Activated CD4-positive, CD25-positive, alpha-beta regulatory T cell treated with anti-CD3 and anti-CD28 coated beads, Interleukin-2, amount 50 U/mL, for 24 hours (primary cell): ENCODE measurements around the gene ETV1.
"Not testable (repeated sequence)": the region's sequence is repeated elsewhere in the genome, so short reads cannot be mapped to it uniquely, and the experiment has no call there.

Source experiments
- ATAC-seq, 2 donors: fragments of 150-1000 bp; cut with Tn5 transposase; one replicate each; pipeline ENCODE4 v1.10.0; 2021; ENCODE audit warnings: mild to moderate bottlenecking in 1 of 2, moderate library complexity in 1 of 2

Gene ETV1

DNA sequence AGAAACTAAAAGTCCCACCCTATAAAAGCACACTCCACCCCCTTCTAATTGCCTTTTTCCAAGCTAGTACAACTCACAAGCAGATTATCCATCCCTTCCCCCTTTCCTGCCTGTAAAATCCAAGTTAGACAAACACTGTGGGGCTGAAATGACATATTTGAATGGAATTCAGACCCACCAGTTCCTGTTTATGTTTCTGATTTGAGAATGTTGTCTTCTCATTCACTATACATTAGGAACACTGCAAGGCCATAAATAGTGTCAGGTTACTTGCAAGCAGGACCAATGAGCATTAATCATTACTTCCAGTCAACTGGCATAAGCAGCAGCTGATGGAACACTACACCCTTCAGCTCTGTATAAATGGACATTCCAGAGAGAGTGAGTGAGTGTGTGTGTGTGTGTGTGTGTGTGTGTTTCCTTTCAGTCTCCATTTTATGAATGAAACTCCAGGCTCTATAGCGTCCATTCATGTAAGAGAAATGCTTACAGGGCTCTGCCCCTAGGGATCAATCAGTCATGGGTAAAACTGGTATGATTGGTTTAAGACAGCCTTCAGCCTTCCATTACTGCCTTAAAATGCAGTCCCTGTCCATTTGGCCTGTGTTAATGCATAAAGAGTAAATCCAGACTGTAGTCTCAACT is 69.3 kb downstream of the ETV1 start:
- no peak for ATAC-seq

DNA sequence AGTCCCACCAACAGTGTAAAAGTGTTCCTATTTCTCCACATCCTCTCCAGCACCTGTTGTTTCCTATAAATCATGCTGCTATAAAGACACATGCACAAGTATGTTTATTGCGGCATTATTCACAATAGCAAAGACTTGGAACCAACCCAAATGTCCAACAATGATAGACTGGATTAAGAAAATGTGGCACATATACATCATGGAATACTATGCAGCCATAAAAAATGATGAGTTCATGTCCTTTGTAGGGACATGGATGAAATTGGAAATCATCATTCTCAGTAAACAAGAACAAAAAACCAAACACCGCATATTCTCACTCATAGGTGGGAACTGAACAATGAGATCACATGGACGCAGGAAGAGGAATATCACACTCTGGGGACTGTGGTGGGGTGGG is 71.1 kb downstream of the ETV1 start:
- ATAC-seq, result not testable (repeated sequence)

DNA sequence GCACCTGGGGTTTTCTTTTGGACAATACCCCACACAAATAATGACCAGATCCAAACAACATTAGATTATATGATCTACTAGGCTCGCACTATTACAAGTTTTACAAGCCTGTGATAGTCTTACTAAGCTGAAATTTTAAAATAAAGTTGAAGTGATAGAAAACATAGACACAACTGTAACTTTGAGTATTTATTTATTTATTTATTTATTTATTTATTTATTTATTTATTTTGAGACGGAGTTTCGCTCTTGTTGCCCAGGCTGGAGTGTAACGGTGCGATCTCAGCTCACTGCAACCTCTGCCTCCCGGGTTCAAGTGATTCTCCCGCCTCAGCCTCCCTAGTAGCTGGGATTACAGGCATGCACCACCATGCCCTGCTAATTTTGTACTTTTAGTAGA is 72.4 kb downstream of the ETV1 start:
- not testable (repeated sequence) for ATAC-seq

DNA sequence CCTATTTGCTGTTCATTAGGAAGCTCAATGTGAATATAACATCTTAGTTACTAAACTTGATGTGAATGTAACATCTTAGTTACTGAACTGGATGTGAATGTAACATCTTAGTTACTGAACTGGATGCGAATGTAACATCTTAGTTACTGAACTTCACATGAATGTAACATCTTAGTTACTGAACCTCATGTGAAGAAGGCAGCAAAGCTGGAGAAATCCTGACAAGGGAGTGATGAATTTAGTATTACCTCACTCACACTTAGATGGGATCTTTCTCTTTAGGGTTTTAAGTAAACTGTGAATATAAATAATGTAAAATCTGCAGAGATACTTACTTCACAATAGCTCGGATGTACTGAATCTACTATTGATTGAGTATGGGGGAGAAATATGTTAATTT is 73.6 kb downstream of the ETV1 start:
- ATAC-seq, result no peak

DNA sequence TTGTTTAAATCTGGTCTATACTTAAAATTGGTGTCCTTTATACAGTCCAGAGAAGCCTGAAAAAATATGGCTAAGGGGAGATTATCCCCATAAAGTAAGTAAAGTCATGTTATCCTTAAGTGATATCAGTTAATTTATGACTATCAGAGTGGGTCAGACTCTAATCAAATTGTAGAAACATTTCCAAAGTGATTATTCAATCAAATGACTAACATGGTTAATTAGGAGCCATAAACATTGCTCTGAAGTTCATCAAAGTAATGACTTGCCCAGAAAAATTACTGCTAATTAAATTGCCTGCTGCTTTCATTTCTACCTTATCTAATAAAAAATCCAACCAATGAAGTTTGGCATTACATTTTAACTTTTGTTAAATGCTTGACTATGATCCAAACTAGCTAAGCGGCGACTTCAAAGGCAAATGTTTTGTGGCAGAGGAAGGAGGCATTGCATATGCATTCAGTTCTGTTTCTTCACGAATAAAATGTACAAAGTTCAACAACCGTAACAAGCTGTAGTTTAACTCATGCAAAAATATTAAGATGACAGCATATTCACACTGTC is 76.7 kb downstream of the ETV1 start:
- ATAC-seq, result no peak

DNA sequence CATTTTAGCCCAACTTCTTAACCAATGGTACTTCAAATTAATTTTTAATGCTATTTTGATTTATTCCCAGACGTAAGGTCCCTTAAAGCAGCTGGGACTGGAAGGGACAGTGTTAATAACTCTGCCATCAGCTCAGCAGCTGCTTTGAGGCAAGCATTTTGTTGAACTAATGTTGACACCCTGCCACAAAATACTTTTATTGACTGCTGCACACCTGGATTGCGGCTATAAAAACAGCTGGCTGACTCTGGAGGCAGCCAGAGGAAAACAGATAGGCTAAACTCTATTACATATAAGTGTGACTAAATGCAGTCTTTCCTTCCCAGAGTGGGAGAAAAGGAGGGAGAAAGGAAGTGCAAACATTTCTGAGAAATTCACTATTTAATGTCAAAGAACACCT is 77.6 kb downstream of the ETV1 start:
- no peak for ATAC-seq

DNA sequence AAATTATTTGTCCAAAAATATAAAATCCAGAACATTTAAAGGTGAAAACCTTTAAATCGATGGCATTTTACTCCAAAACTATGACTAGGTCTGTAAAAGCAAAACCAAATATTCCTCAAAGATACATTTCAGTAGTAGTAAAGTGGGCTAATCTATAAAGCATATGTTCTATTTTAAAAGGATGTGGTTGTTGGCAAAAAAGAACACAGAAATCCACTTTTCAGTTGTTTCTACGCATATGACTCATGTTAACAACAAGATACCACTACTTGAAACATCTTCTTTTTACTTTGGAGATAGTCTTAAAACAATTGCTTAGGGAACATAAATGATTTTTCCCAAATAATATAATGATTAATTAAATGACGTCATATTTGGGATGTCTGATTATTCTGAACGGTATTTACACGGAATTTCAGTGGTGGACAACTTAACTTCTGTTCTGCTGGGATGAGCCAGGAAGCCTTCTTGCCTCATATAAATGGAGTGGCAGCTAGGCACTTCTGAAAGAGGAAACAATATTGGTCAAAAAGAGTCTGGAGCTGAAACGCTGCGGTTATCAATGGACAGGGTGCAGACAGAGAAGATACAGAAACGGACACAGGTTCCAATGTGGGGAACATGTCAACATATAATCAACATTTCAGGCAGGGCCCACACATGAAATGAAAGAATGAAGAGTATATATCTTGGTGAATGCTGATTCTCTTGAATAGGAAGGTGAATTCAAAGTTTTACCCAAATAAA is 78.5 kb downstream of the ETV1 start:
- ATAC-seq, result no peak

DNA sequence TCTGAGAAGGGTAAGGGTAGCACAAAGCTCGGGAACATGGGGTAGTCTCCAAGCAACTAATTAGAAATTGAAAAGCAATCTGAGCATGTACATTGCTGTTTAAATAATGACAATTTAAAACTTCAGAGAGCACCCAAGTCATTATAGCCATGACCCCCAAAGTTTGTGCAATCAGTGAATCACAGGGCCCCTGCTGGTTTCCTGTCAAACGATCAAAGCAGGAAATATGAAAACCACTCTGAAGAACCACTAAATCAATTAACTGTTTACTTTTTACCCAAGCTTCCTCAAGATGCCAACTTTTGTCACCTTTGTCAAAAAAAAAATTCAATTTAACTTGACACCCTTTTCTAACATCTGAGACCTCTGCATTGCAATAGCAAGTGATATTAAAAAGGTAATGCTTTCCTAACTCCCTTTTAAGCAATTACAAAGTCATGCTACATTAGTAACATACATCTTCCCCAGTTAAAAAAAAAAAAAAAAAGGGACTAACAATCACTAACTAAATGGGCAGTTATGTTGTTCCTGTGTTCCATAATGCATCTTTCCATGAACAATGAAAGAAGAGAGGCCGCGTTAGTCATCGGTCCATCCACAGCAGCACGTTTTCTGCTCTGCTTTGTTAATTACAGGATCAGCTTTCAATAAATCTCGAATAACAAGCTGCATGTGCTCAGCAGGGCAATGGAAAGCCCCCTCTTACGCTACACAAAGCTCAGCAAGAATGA is 80.6 kb downstream of the ETV1 start:
- ATAC-seq, result no peak

DNA sequence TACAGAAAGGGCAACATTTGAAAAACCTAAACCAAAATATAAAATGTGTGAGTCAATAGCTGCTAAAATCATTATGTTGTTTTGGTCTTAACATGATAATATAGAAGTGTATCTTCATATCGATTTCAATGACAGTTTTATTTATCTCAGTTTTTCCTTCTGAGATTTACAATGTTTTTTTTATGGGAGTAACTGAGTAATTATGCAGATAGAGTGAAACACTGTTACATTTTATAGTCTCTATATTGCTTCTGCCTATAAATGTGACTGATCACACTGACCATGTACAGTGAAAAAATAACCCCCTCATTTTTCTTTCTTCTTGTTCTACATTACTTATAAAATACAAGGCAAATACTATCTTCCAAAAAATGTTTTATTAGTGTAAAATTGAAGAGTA is 81.6 kb downstream of the ETV1 start:
- no peak for ATAC-seq

DNA sequence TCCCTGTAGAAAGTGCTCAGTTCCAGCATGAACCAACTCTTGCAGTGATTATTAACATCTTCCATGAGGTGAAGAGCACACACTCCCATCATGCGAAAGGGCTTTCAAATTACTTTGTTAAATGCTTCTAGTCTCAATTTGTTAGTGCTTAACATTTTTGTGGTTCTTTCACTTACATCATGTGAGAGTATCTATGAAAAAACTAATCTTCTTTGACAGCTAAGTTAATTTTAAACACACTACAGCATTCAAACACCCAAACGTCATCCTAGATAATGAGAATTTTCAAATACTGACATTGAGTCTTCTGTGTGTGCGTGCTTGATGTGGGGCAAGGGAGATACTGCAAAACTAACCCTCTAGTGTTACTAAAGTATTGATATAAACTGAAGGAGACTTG is 84.8 kb downstream of the ETV1 start:
- ATAC-seq, result no peak

DNA sequence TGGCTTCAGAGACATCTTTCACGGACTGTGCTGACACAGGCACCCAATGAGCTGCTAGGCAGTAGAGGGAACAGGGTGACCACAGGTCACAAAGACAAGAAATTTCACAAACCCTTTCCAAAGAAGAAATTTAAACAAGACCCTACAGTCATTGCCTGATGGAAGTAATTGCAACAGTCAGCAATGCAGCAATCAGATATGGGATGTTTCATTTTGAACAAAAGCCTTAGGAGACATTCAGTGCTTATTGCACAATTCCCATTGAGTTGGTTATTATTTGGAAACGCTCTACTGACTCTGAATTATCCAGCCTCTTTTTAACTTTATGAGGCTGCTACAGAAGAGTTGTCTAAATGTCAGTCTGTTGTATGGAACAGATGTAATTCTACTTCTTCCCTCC is 85.5 kb downstream of the ETV1 start:
- ATAC-seq, result no peak

DNA sequence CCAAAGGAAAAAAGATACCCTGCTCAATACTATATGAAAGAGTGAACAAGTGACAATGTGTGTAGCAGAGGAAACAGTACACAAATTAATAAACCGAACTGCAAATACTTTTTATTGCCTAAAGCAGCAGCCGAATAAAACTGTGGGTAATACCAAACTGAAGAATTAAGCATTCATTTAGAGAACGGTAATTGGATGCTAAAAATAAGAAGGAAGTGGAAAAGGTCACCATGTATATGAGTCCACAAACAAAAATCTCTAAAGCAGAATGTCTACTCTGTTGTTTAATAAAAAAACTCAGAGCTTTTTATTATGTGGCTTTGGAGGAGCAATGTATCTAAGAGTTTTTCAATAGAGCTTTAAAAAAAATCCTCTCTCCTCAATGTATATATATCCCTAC is 87.9 kb downstream of the ETV1 start:
- ATAC-seq, result no peak

DNA sequence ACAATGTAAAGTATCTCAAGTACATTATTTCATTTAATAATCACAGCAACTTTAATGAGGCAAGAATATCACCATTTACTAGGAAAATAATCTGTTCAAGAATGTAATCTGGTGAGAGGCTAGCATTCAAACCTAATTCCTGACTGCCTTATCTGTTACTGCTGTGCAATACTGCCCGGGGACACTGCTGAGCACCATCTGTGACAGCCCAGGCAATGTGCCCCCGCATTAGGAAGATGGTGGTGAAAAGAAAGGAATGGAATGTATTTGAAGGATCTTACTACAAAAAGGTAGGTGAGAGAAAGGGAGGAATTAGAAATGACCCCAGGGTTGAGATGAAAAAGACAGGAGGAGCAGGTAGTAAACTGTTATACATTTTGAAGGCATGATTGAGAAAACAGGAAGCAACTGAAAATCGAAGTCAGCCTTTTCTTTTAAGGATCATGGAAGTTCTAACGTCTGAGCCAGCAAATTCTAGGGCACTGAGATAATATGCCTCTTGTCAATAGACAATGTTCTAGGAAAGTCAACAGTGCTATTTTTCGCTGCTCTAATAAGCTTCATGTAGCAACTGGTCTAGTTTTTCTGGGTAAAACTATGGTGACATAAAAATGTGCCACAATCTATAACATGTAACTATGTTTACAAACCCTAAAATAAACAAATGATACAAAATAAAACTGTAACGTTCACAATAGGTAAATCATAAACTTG is 90.4 kb downstream of the ETV1 start:
- ATAC-seq, result no peak

DNA sequence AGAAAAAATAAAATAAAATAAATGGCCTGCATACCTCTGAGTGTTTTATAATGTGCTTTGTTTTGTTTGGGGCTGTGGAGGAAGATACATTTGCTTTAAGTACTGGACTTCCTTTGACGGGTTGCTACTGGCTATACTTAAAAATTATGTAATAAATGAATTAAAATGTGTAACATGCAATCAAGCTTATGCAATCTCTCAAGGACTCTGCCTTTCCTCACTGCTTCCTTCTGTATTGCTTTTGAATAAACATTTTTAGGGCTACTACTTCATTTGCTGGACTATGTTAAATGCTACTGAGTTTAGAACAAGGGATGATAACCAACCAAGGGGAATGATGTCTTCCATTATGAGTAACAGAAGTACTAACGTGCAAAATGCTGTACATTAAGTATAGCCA is 91.6 kb downstream of the ETV1 start:
- ATAC-seq, result no peak

DNA sequence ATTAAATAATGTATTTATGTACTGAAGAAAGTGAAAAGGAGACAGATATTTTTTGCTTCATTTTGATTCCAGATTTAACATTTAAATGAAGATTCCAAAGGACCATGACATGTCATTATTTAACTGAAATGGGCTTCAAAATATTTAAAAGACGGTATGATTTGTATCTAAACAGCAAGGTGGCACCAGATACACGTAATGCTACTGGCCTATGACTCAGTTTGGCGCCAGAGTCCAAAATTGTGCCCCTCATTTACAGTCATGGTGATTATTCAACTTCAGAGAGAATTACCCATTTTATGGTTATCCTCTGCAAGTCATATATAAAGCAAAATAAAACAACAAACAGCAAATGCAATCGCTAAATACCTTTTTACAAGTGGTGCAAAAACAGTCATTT is 94.5 kb downstream of the ETV1 start:
- no peak for ATAC-seq

DNA sequence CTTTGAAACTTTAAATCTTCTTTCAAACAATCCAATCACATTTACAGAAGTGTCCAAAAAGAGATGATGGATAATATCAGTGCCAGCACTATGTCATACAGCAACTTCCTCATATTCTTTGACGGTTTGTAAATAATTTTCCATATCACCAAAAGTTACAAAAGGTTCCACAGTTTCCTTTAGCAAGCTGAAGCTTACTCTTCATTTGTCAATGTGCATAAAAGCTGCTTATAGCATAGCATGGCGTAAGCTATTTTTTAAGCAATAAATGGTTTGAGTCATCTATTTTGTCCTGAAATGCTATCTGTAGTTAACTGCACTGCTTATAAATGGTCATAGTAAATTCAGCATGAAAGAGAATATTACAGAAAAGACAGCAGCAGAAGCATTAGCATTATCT is 95.1 kb downstream of the ETV1 start:
- no peak for ATAC-seq

DNA sequence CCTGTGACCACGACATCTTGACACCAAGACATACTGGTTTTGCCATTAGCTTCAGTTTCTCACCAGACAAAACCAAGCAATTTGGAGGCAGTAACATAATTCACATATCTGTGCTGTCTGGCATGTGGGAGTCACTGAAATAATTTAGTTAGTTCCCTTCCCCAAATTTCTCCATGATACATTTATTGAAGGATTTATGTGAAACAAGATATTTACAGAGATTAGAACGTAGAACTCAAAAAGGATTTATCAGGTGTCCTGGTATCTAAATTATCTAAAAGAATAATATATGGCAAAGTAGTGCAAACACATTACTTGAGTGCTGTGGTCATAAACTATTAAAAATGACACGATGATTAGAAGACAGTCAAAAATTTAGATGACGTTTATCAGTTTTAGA is 98.7 kb downstream of the ETV1 start:
- ATAC-seq, result no peak

DNA sequence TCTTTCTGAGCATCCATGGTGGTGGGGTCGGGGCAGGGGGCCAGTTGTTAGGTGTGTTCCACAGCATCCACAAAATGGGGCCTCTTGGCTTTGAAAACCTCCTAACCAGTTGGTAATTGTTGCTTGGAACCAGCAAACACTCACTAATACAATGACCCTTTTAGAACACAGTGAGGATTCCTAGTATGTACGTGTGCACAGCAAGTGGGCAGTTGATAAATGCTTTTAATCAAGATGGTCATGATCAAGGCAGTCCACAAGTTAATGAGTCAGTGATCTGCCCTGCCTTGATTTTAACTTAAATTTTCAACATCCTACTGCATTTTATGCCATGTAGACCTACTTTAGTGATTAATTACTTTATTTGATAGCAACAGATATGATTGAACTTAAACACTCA is 103.1 kb downstream of the ETV1 start:
- no peak for ATAC-seq

DNA sequence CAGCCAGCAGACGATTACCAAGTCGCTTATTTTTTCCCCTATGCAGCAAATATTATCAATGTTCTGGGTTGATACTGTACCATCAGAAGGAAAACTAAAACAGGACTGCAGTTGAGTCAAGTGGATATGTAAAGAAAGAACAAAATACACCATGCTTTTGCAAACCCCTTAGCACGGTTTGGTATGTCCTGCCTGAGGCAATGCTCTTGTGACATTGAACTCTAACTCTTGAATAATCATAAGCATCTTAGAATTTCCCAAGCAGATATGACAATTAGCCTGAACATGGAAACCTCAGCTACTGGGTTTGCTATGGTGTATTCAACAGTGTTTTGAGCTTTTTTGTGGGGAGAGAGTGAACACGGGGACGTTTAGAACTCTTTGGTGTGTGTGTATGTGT is 107.4 kb downstream of the ETV1 start:
- no peak for ATAC-seq

DNA sequence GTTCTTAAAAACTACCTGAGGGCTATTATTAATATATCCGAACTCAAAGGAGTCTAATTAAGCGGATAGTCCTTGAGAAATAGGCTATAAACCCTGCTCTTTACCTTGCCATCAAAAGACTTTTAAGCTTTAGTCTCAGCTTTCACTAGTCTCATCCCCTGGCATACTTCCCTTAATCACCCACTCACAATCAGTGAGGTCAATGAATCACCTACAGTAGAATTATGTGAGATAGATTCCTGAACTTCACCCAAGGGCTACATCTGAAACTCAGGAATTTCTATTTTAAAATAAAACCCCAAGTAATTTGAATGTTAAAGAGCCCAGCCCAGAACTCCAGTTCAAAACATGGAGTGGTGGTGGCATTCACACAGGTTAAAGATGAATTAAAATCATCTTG is 108.7 kb downstream of the ETV1 start:
- no peak for ATAC-seq

DNA sequence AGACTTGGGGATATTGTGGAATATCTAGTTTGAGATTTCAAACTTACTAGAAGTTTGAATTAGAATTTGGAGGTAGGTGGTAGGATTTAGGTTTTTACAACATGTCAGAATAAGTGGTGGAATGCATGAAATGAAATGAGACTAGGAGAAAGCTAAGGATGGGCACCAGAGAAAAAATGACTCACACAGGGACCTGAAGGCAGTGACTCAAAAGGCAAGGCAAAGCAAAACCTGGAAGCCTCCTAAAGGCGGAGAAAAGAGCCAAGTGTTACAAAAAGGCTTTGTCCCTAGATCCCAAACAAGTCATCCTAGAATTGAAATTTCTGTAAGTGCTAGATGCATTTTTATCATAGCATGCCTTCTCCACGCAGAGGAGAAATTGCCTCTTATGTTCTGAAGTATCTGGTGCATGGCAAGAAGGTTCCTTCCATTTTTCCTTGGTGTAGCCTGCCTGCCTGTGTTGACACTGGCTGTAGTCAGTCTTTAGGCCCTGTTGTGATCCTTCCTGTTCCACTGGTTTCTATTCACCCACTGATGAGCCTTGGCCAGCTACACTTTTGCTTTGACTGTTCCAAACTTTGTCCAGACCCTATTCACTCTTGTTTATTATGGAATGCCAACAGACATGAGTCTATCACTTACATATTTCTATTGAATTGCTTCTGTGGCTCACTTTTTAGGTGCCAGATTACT is 109.3 kb downstream of the ETV1 start:
- ATAC-seq, result no peak

DNA sequence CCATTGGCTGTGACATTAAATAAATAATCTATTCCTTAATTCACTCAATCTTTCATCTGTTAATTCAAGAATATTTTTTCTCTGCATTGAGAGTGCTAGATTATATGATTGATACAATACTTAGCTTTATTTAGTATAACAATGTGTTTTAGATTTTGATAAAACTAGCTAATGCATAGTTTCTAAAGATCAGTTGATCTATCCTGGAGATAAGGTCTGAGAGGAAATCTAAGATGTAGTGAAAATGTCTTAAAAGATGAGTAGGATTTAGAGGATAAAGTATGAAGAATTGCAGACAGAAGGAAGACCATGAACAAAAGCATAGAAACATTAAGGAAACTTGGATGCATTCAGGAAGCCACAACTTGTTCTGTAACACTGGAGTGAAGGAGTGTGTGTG is 110.3 kb downstream of the ETV1 start:
- no peak for ATAC-seq

DNA sequence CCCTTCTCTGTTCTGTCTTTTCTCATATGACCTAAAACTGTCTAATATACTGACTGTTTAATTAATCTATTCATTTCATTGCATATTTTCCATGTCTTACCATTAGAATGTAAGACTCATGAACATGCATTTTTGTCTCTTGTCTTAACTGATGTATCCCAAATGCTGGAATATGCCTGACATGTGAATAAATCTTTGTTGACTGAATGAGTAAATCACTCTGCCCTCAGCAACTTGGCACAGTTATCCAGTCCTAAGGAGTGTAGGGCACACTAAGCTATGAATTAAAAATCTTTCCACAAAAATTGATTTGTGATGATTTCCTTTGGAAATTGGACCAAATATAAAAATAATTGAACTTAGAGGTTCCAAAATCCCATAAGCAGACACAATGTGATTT is 111.3 kb downstream of the ETV1 start:
- no peak for ATAC-seq
